Omental fat pad (tissue), 4 donors: ENCODE measurements around the gene RAMACL. TPM values are rescaled to one million over a fixed set of nuclear protein-coding genes. Genes with fewer than 3 reads are reported as not detected.

Experiments used
- ATAC-seq: fragments of 150-250 bp; one replicate; pipeline ENCODE4 v1.9.1; 2016; ENCODE audit warnings: mild to moderate bottlenecking, moderate library complexity; ENCODE audit not compliant: low FRiP score
- DNase-seq: peaks from one replicate; pipeline ENCODE4 v3.0.0-alpha.2; 2019; ENCODE audit warnings: low spot score
- CTCF ChIP-seq, 3 donors: fragments of 450-650 bp; IDR thresholded peaks; one replicate each; pipeline ENCODE4 v1.5.1; 2016 to 2017; ENCODE audit warnings: antibody characterized with exemption in 3 of 3, mild to moderate bottlenecking in 3 of 3, moderate library complexity in 2 of 3
- total RNA-seq, 4 donors: library from RNA; depleted of rRNA; stranded (reverse); fragments of >200 nt; gene quantifications; one replicate each; pipeline ENCODE4 v1.1.0, GENCODE V29; 2016

Gene RAMACL
- total RNA-seq, 4 donors from 2014 or later = 1.9 to 10.9 (median 4.6) TPM

- no peak for DNase-seq
- no peak for ATAC-seq
- no peak for TF ChIP-seq CTCF (IDR thresholded peaks at IDR 0.05)
These were observed 42.2 kb downstream of the RAMACL start for GRCh38 chr6:166544296-166544605.

GRCh38 chr6:166543603-166544295 lies 42.7 kb downstream of the RAMACL start:
- DNase-seq = no peak
- no peak for ATAC-seq
- TF ChIP-seq CTCF (IDR thresholded peaks at IDR 0.05) = no peak

- ATAC-seq (no peak), DNase-seq (no peak)
- TF ChIP-seq CTCF (IDR thresholded peaks at IDR 0.05) = no peak
These were observed 43.9 kb downstream of the RAMACL start for GRCh38 chr6:166542580-166542912.

GRCh38 chr6:166541876-166542579 lies 44.5 kb downstream of the RAMACL start:
- ATAC-seq = no peak
- TF ChIP-seq CTCF (IDR thresholded peaks at IDR 0.05) = no peak
- DNase-seq = no peak

- no peak for TF ChIP-seq CTCF (IDR thresholded peaks at IDR 0.05)
- DNase-seq (no peak), ATAC-seq (no peak)
These were observed 45.1 kb downstream of the RAMACL start for GRCh38 chr6:166541366-166541765.

GRCh38 chr6:166540631-166541331 lies 45.7 kb downstream of the RAMACL start:
- ATAC-seq (peak; percentile 50), DNase-seq (no peak)
- no peak for TF ChIP-seq CTCF (IDR thresholded peaks at IDR 0.05)
